Uterus (tissue), 4 donors: ENCODE results near the gene ST7. TPM values are rescaled to one million over a fixed set of nuclear protein-coding genes. Genes with fewer than 3 reads are reported as not detected.
A peak's percentile ranks its signal among the peaks of the same experiment; 100 is the strongest.

ENCODE experiments used
- DNase-seq, 2 donors: peaks; one replicate each; pipeline ENCODE4 v3.0.0-alpha.2; 2019 to 2020
- H3K27ac ChIP-seq, 2 donors: fragments of 200-600 bp; sonication (generic); 1 replicate in 1 of 2; 2 replicates in 1 of 2; pipeline ENCODE4 v1.5.1; 2016 to 2018
- H3K27me3 ChIP-seq, 2 donors: fragments of 200-600 bp; sonication (generic); one replicate each; pipeline ENCODE4 v1.5.1; 2018 to 2019; ENCODE audit warnings: control low read depth in 1 of 2
- H3K36me3 ChIP-seq, 2 donors: fragments of 200-600 bp; sonication (generic); one replicate each; pipeline ENCODE4 v1.5.1; 2019; ENCODE audit warnings: control low read depth in 1 of 2
- H3K4me1 ChIP-seq, 2 donors: fragments of 200-600 bp; sonication (generic); one replicate each; pipeline ENCODE4 v1.5.1; 2018 to 2019; ENCODE audit warnings: control low read depth in 1 of 2
- H3K4me3 ChIP-seq, 2 donors: fragments of 200-600 bp; sonication (generic); 1 replicate in 1 of 2; 2 replicates in 1 of 2; pipeline ENCODE4 v1.5.1; 2018 to 2019; ENCODE audit warnings: mild to moderate bottlenecking in 1 of 2
- H3K9me3 ChIP-seq, 2 donors: fragments of 200-600 bp; sonication (generic); one replicate each; pipeline ENCODE4 v1.5.1; 2019; ENCODE audit warnings: control low read depth in 1 of 2
- CTCF ChIP-seq, 4 experiments: fragments of 200-600 bp in 2 of 4; fragments of 450-650 bp in 2 of 4; sonication (generic) in 2 of 4; IDR thresholded peaks; one replicate each; pipeline ENCODE4 v1.5.1; 2016 to 2019; ENCODE audit warnings: antibody characterized with exemption in 4 of 4, mild to moderate bottlenecking in 2 of 4, moderate library complexity in 1 of 4
- POLR2A ChIP-seq, 2 donors: fragments of 450-650 bp; IDR thresholded peaks; one replicate each; pipeline ENCODE4 v1.6.1; 2016; ENCODE audit warnings: antibody characterized with exemption in 2 of 2, mild to moderate bottlenecking in 1 of 2, moderate library complexity in 1 of 2
- intact Hi-C: fragments of 100-400 bp; cut with DNase I; formaldehyde crosslinking; loops from one replicate; pipeline ENCODE4 v1.15.1; 2023; ENCODE audit warnings: low total_unique reads
- total RNA-seq, 4 donors: library from RNA; depleted of rRNA in 3 of 4; stranded (reverse); fragments of >200 nt in 3 of 4; gene quantifications; one replicate each; pipeline versions ENCODE4 v1.1.0 to v1.2.4, GENCODE V29; 2014 to 2023
- donor health status: DM: yes; HTN: yes; CAD: no.

ST7 gene
- total RNA-seq, 4 donors from 2014 or later = 27.4 to 41.0 (median 31.4) TPM

GRCh38 chr7:117068511-117069145 lies 115.3 kb downstream of the ST7 start:
- TF ChIP-seq CTCF (IDR thresholded peaks at IDR 0.05) (no peak), POLR2A (IDR thresholded peaks at IDR 0.05) (no peak)
- no peaks in the 10 kb centered on the region for H3K27me3 ChIP-seq
- no peaks in the 10 kb centered on the region for H3K36me3 ChIP-seq
- H3K9me3 ChIP-seq = no peaks in the 10 kb centered on the region
- H3K4me3 ChIP-seq = no peak overlapping the region
- no peak overlapping the region for H3K27ac ChIP-seq
- intact Hi-C loops = no loop called here
- no peak for DNase-seq
- H3K4me1 ChIP-seq = peaks cover 0 to 6% of the 10 kb centered on the region in 2 donors

- peaks cover 0 to 6% of the 10 kb centered on the region in 2 donors for H3K4me1 ChIP-seq
- intact Hi-C loops = no loop called here
Observed at GRCh38 chr7:117069379-117069778, 116.1 kb downstream of the ST7 start.

GRCh38 chr7:117071551-117071950 lies 118.2 kb downstream of the ST7 start:
- peaks cover 0 to 6% of the 10 kb centered on the region in 2 donors for H3K4me1 ChIP-seq
- H3K36me3 ChIP-seq = no peaks in the 10 kb centered on the region
- no peak for DNase-seq
- H3K9me3 ChIP-seq = no peaks in the 10 kb centered on the region
- no peaks in the 10 kb centered on the region for H3K27me3 ChIP-seq
- H3K4me3 ChIP-seq = no peak overlapping the region
- no peak overlapping the region for H3K27ac ChIP-seq
- intact Hi-C loops = no loop called here
- no peak for TF ChIP-seq CTCF (IDR thresholded peaks at IDR 0.05)
- no peak for TF ChIP-seq POLR2A (IDR thresholded peaks at IDR 0.05)

More at GRCh38 chr7:117069379-117069778, 116.1 kb downstream of the ST7 start:
- no peak for DNase-seq
- Histone ChIP-seq H3K27me3 (no peaks in the 10 kb centered on the region), H3K4me3 (no peak overlapping the region), H3K27ac (no peak overlapping the region), H3K36me3 (no peaks in the 10 kb centered on the region), H3K9me3 (no peaks in the 10 kb centered on the region)
- TF ChIP-seq CTCF (IDR thresholded peaks at IDR 0.05) = no peak
- no peak for TF ChIP-seq POLR2A (IDR thresholded peaks at IDR 0.05)

- TF ChIP-seq POLR2A (IDR thresholded peaks at IDR 0.05) (no peak), CTCF (IDR thresholded peaks at IDR 0.05) (no peak)
- Histone ChIP-seq H3K9me3 (no peaks in the 10 kb centered on the region), H3K4me3 (no peak overlapping the region), H3K27me3 (no peaks in the 10 kb centered on the region), H3K4me1 (peaks cover 0 to 6% of the 10 kb centered on the region in 2 donors), H3K36me3 (no peaks in the 10 kb centered on the region), H3K27ac (no peak overlapping the region)
- peak; percentile 23 to 25 for DNase-seq
- intact Hi-C loops = no loop called here
Observed at GRCh38 chr7:117072620-117073118, 119.4 kb downstream of the ST7 start.

- Histone ChIP-seq H3K9me3 (no peaks in the 10 kb centered on the region), H3K36me3 (no peaks in the 10 kb centered on the region), H3K27ac (no peak overlapping the region), H3K27me3 (no peaks in the 10 kb centered on the region), H3K4me1 (no peaks in the 10 kb centered on the region), H3K4me3 (no peak overlapping the region)
- intact Hi-C loops = no loop called here
- DNase-seq = no peak
- TF ChIP-seq POLR2A (IDR thresholded peaks at IDR 0.05) = no peak
- no peak for TF ChIP-seq CTCF (IDR thresholded peaks at IDR 0.05)
Observed at GRCh38 chr7:117074378-117074777, 121.1 kb downstream of the ST7 start.
